ENCODE data around the gene HSPA9. TPM values are rescaled to one million over a fixed set of nuclear protein-coding genes. Genes with fewer than 3 reads are reported as not detected.
A peak's percentile ranks its signal among the peaks of the same experiment; 100 is the strongest.

HSPA9 gene
- total RNA-seq, 1 experiment from 2014 or later, result 414 TPM

- no peaks in the 10 kb centered on the region for H3K9me3 Mint-ChIP-seq
- H3K27ac Mint-ChIP-seq, result peak overlapping the region; percentile 97
- ChIA-PET CTCF (interaction anchor here (1.0 to 1.6 kb wide), 9 partner anchors 10 to 190 kb away, joined by 3 to 10 read pairs (median 6); partner anchors contain the start of genes EGR1, HSPA9 and KDM3B), POLR2A (interaction anchor here (0.5 to 2.2 kb wide), 18 partner anchors 7 to 751 kb away, joined by 3 to 28 read pairs (median 4); partner anchors contain the start of genes BRD8, EGR1, HSPA9 and KDM3B)
- H3K4me1 Mint-ChIP-seq, result peaks cover 38% of the 10 kb centered on the region
- no peak for DNase-seq (ENCODE audit: low spot score)
- ATAC-seq, result no peak
- H3K36me3 Mint-ChIP-seq, result peaks cover 20% of the 10 kb centered on the region
- H3K27me3 Mint-ChIP-seq (ENCODE audit: low read depth), result no peaks in the 10 kb centered on the region
- peak overlapping the region; percentile 100 for H3K4me3 Mint-ChIP-seq
- TF ChIP-seq HMGA2 (CRISPR knock-in tag; IDR thresholded peaks at IDR 0.05) (no peak), E2F4 (CRISPR knock-in tag; IDR thresholded peaks at IDR 0.05; ENCODE audit: borderline replicate concordance, low read depth) (0 out of 2 replicates have a peak, but pooled peaks have one; percentile 60), GTF2I (CRISPR knock-in tag; conservative IDR thresholded peaks at IDR 0.05) (no peak)
Measured at GRCh38 chr5:138542180-138542955, 32.8 kb downstream of the HSPA9 start.

- POLR2A ChIA-PET, result interaction anchor here (0.6 to 2.2 kb wide), 2 partner anchors 70 to 77 kb away, joined by 3 to 13 read pairs; partner anchors contain the start of gene EGR1
- Mint-ChIP-seq H3K4me3 (peak overlapping the region; percentile 100), H3K36me3 (peaks cover 20% of the 10 kb centered on the region), H3K27me3 (ENCODE audit: low read depth) (no peaks in the 10 kb centered on the region), H3K9me3 (no peaks in the 10 kb centered on the region), H3K4me1 (peaks cover 44% of the 10 kb centered on the region), H3K27ac (peak overlapping the region; percentile 97)
- no peak for DNase-seq (ENCODE audit: low spot score)
- TF ChIP-seq ZNF138 (CRISPR knock-in tag; conservative IDR thresholded peaks at IDR 0.05) (no peak), ELF4 (CRISPR knock-in tag; IDR thresholded peaks at IDR 0.05; ENCODE audit: low read depth) (no peak), ZBTB43 (CRISPR knock-in tag; IDR thresholded peaks at IDR 0.05) (no peak)
- no peak for ATAC-seq
- CTCF ChIA-PET, result no interaction called here
Measured at GRCh38 chr5:138541511-138542179, 33.6 kb downstream of the HSPA9 start.

- Mint-ChIP-seq H3K4me1 (peaks cover 33% of the 10 kb centered on the region), H3K27ac (no peak overlapping the region), H3K9me3 (no peaks in the 10 kb centered on the region), H3K27me3 (ENCODE audit: low read depth) (no peaks in the 10 kb centered on the region), H3K4me3 (no peak overlapping the region), H3K36me3 (peaks cover 27% of the 10 kb centered on the region)
- DNase-seq (ENCODE audit: low spot score), result no peak
- CTCF ChIA-PET, result no interaction called here
- TF ChIP-seq ZSCAN18 (CRISPR knock-in tag; IDR thresholded peaks at IDR 0.05) (no peak), ATF3 (CRISPR knock-in tag; conservative IDR thresholded peaks at IDR 0.05) (no peak), NFE2L1 (CRISPR knock-in tag; IDR thresholded peaks at IDR 0.05) (no peak), ZNF423 (CRISPR knock-in tag; IDR thresholded peaks at IDR 0.05) (no peak), NR2C2 (CRISPR knock-in tag; IDR thresholded peaks at IDR 0.05) (no peak)
- POLR2A ChIA-PET, result no interaction called here
- ATAC-seq, result no peak
Measured at GRCh38 chr5:138539791-138540190, 35.4 kb downstream of the HSPA9 start.

- no peak overlapping the region for H3K4me3 Mint-ChIP-seq
- H3K36me3 Mint-ChIP-seq, result peaks cover 27% of the 10 kb centered on the region
- H3K9me3 Mint-ChIP-seq, result no peaks in the 10 kb centered on the region
- no peaks in the 10 kb centered on the region for H3K27me3 Mint-ChIP-seq (ENCODE audit: low read depth)
- ChIA-PET POLR2A (no interaction called here), CTCF (no interaction called here)
- peak overlapping the region; percentile 19; the same call in 1 of the 2 replicates for H3K27ac Mint-ChIP-seq
- ATAC-seq (no peak), DNase-seq (ENCODE audit: low spot score) (no peak)
- peaks cover 26% of the 10 kb centered on the region for H3K4me1 Mint-ChIP-seq
- TF ChIP-seq MYBL2 (CRISPR knock-in tag; IDR thresholded peaks at IDR 0.05), result no peak
- no peak for TF ChIP-seq FOXK1 (CRISPR knock-in tag; IDR thresholded peaks at IDR 0.05)
- no peak for TF ChIP-seq ZNF532 (CRISPR knock-in tag; IDR thresholded peaks at IDR 0.05; ENCODE audit: borderline replicate concordance)
- TF ChIP-seq ZBTB21 (CRISPR knock-in tag; IDR thresholded peaks at IDR 0.05; ENCODE audit: borderline replicate concordance), result no peak
- no peak for TF ChIP-seq IRF1 (CRISPR knock-in tag; IDR thresholded peaks at IDR 0.05)
Measured at GRCh38 chr5:138538943-138539627, 36.1 kb downstream of the HSPA9 start.

All from WTC11 (cell line).